OCI-LY1 (cell line): Measurements from ENCODE around the gene CDKL4.

Source experiments
- H2AFZ ChIP-seq: fragments of 200-600 bp; sonication (generic), shearing (Covaris generic); 2 replicates; pipeline ENCODE4 v1.6.0; 2014; ENCODE audit warnings: antibody characterized with exemption, mild to moderate bottlenecking, low read length
- H3F3A ChIP-seq: fragments of 200-600 bp; sonication (generic), shearing (Covaris generic); 2 replicates; pipeline ENCODE4 v1.6.0; 2014; ENCODE audit warnings: mild to moderate bottlenecking, antibody characterized with exemption, low read length, moderate library complexity; ENCODE audit not compliant: insufficient read depth
- H3K27ac ChIP-seq: fragments of 200-600 bp; sonication (generic); 2 replicates; pipeline ENCODE4 v1.5.1; 2014; ENCODE audit warnings: low read length, mixed run types, mild to moderate bottlenecking, low read depth; ENCODE audit not compliant: poor library complexity, severe bottlenecking
- H3K27me3 ChIP-seq: fragments of 200-600 bp; sonication (generic); 2 replicates; pipeline ENCODE4 v1.6.0; 2014; ENCODE audit warnings: antibody characterized with exemption, mild to moderate bottlenecking, low read length, moderate library complexity; ENCODE audit not compliant: insufficient read depth
- H3K36me3 ChIP-seq: fragments of 200-600 bp; sonication (generic); 2 replicates; pipeline ENCODE4 v1.6.1; 2014; ENCODE audit warnings: mild to moderate bottlenecking, antibody characterized with exemption, low read length, moderate library complexity, mixed read lengths; ENCODE audit not compliant: insufficient read depth
- H3K4me1 ChIP-seq: fragments of 200-600 bp; sonication (generic); 2 replicates; pipeline ENCODE4 v1.5.1; 2014; ENCODE audit warnings: mild to moderate bottlenecking, low read length, moderate library complexity; ENCODE audit not compliant: insufficient read depth, severe bottlenecking
- H3K4me2 ChIP-seq: fragments of 200-600 bp; sonication (generic), shearing (Covaris generic); 2 replicates; pipeline ENCODE4 v1.6.1; 2014; ENCODE audit warnings: low read length
- H3K4me3 ChIP-seq: fragments of 200-600 bp; sonication (generic); 2 replicates; pipeline ENCODE4 v1.5.1; 2014; ENCODE audit warnings: low read length, low read depth, mild to moderate bottlenecking, mixed read lengths; ENCODE audit not compliant: poor library complexity, severe bottlenecking
- H3K79me2 ChIP-seq: fragments of 200-600 bp; shearing (Covaris generic); 2 replicates; pipeline ENCODE4 v1.6.1; 2016; ENCODE audit warnings: mixed run types, low read length, mixed read lengths; ENCODE audit not compliant: insufficient read depth
- H3K9ac ChIP-seq: fragments of 200-600 bp; sonication (generic), shearing (Covaris generic); 2 replicates; pipeline ENCODE4 v1.6.1; 2014; ENCODE audit warnings: mild to moderate bottlenecking, low read length, mixed read lengths
- H3K9me2 ChIP-seq: fragments of 200-600 bp; sonication (generic), shearing (Covaris generic); 2 replicates; pipeline ENCODE4 v1.6.1; 2014; ENCODE audit warnings: low read depth, mild to moderate bottlenecking, low read length, mixed read lengths
- H3K9me3 ChIP-seq: fragments of 200-600 bp; shearing (Covaris generic); 2 replicates; pipeline ENCODE4 v1.6.1; 2014; ENCODE audit warnings: low read length, mixed read lengths
- H4K20me1 ChIP-seq: fragments of 200-600 bp; sonication (generic), shearing (Covaris generic); 2 replicates; pipeline ENCODE4 v1.6.0; 2016; ENCODE audit warnings: mild to moderate bottlenecking, low read length; ENCODE audit not compliant: insufficient read depth
- CTCF ChIP-seq: fragments of 200-600 bp; sonication (generic), shearing (Covaris generic); IDR thresholded peaks from 2 replicates; pipeline ENCODE4 v1.5.1; 2017; ENCODE audit warnings: mild to moderate bottlenecking, antibody characterized with exemption, low read length, moderate library complexity, mixed read lengths
- EZH2 ChIP-seq: fragments of 200-600 bp; sonication (generic), shearing (Covaris generic); IDR thresholded peaks from 2 replicates; pipeline ENCODE4 v1.8.0; 2017; ENCODE audit warnings: borderline replicate concordance, mixed run types, mild to moderate bottlenecking, antibody characterized with exemption, low read length, moderate library complexity, mixed read lengths

CDKL4 gene

GRCh38 chr2:39265315-39265714, 21.5 kb upstream of the CDKL4 start:
- H3K9ac ChIP-seq: peak overlapping the region; percentile 56
- no peaks in the 10 kb centered on the region for H3K9me2 ChIP-seq
- H2AFZ ChIP-seq: no peak overlapping the region; the same call in 1 of the 2 replicates
- H3K27ac ChIP-seq: peak overlapping the region; percentile 96
- H3K4me2 ChIP-seq: peak overlapping the region; percentile 62
- H3K79me2 ChIP-seq: no peaks in the 10 kb centered on the region
- H4K20me1 ChIP-seq: no peaks in the 10 kb centered on the region
- peaks cover 9% of the 10 kb centered on the region for H3K36me3 ChIP-seq
- peaks cover 37% of the 10 kb centered on the region for H3K4me1 ChIP-seq
- no peak for TF ChIP-seq CTCF
- TF ChIP-seq EZH2: no peak
- H3F3A ChIP-seq: peaks cover 5% of the 10 kb centered on the region; the same call in 1 of the 2 replicates
- no peaks in the 10 kb centered on the region for H3K27me3 ChIP-seq
- no peaks in the 10 kb centered on the region for H3K9me3 ChIP-seq
- peak overlapping the region; percentile 32 for H3K4me3 ChIP-seq

DNA sequence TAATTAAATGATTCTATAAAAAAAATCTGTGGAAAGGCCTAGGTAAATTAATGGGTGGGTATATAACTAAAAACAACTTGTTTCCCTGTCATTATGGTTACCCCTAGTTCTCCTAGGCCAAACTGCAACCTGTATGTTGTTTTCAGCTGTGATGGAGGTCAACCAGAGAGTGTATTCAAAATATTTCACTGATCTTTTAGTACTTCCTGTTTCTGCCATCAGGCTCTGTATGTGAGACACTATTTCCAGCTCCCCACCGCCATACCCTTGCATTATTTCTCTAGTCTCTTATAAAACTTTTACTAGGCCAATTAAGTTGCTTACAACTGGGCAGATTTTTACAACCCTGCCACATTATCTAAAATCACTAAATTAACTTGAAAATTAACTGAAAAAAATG, 21.0 kb upstream of the CDKL4 start:
- H3K27me3 ChIP-seq: no peaks in the 10 kb centered on the region
- TF ChIP-seq CTCF: no peak
- no peak for TF ChIP-seq EZH2
- peaks cover 37% of the 10 kb centered on the region for H3K4me1 ChIP-seq
- H3F3A ChIP-seq: peaks cover 5% of the 10 kb centered on the region; the same call in 1 of the 2 replicates
- peaks cover 15% of the 10 kb centered on the region for H3K36me3 ChIP-seq
- no peaks in the 10 kb centered on the region for H3K9me3 ChIP-seq
- peak overlapping the region; percentile 32 for H3K4me3 ChIP-seq
- H3K4me2 ChIP-seq: peak overlapping the region; percentile 62
- H3K9ac ChIP-seq: peak overlapping the region; percentile 56
- no peaks in the 10 kb centered on the region for H3K9me2 ChIP-seq
- no peaks in the 10 kb centered on the region for H4K20me1 ChIP-seq
- H3K27ac ChIP-seq: peak overlapping the region; percentile 96
- no peaks in the 10 kb centered on the region for H3K79me2 ChIP-seq
- no peak overlapping the region for H2AFZ ChIP-seq

GRCh38 chr2:39260087-39260486, 16.3 kb upstream of the CDKL4 start:
- TF ChIP-seq CTCF (no peak), EZH2 (no peak)
- peaks cover 16% of the 10 kb centered on the region for H3K4me1 ChIP-seq
- H4K20me1 ChIP-seq: no peaks in the 10 kb centered on the region
- no peak overlapping the region for H3K4me3 ChIP-seq
- H2AFZ ChIP-seq: no peak overlapping the region
- no peaks in the 10 kb centered on the region for H3F3A ChIP-seq
- no peaks in the 10 kb centered on the region for H3K9me3 ChIP-seq
- H3K27ac ChIP-seq: no peak overlapping the region
- H3K27me3 ChIP-seq: no peaks in the 10 kb centered on the region
- peaks cover 38% of the 10 kb centered on the region for H3K36me3 ChIP-seq
- H3K9ac ChIP-seq: no peak overlapping the region
- no peak overlapping the region for H3K4me2 ChIP-seq
- H3K9me2 ChIP-seq: no peaks in the 10 kb centered on the region
- H3K79me2 ChIP-seq: no peaks in the 10 kb centered on the region
